H1 (cell line): Measurements from ENCODE around the gene PAIP2. TPM values are rescaled to one million over a fixed set of nuclear protein-coding genes. Genes with fewer than 3 reads are reported as not detected.

Source experiments
- CTCF ChIA-PET: fragments of 300-600 bp; sonication (Branson Sonifier 250); formaldehyde crosslinking; loops from one replicate; lab custom pipeline; 2021; ENCODE audit not compliant: partially characterized antibody; lab: Charles Lee
- POLR2A ChIA-PET: fragments of 300-600 bp; sonication (Branson Sonifier 250); formaldehyde crosslinking; loops from one replicate; lab custom pipeline; 2021; ENCODE audit warnings: inconsistent platforms; ENCODE audit not compliant: partially characterized antibody; lab: Charles Lee
- DNase-seq, 2 experiments: peaks; one replicate each; pipeline versions ENCODE4 v3.0.0 to v3.0.0-alpha.2; 2010 to 2022; ENCODE audit warnings: low spot score in 2 of 2, low read depth in 1 of 2, mixed read lengths in 1 of 2
- FAIRE-seq: peaks from 2 replicates; lab custom pipeline; 2011; peaks lifted over from hg19 to GRCh38; lab: Jason Lieb, UNC
- H2AFZ ChIP-seq: 2 replicates; pipeline ENCODE4 v1.8.1; 2012; ENCODE audit warnings: low read length, inconsistent platforms
- H2AK5ac ChIP-seq: 2 replicates; pipeline ENCODE4 v1.6.1; 2013; ENCODE audit warnings: low read depth, low read length
- H2BK120ac ChIP-seq: replicated peaks from 2 replicates; pipeline ENCODE3; 2013; ENCODE audit warnings: low read depth, low read length, inconsistent platforms
- H2BK12ac ChIP-seq: 2 replicates; pipeline ENCODE4 v1.6.1; 2013; ENCODE audit warnings: low read depth, low read length
- H2BK15ac ChIP-seq: 2 replicates; pipeline ENCODE4 v1.6.1; 2013; ENCODE audit warnings: low read length
- H2BK20ac ChIP-seq: 2 replicates; pipeline ENCODE4 v1.6.1; 2013; ENCODE audit warnings: low read length
- H2BK5ac ChIP-seq: 2 replicates; pipeline ENCODE4 v1.6.1; 2013; ENCODE audit warnings: low read depth, low read length
- H3K14ac ChIP-seq: 2 replicates; pipeline ENCODE4 v1.6.1; 2013; ENCODE audit warnings: inconsistent platforms; ENCODE audit not compliant: insufficient read length
- H3K18ac ChIP-seq: 2 replicates; pipeline ENCODE4 v1.6.1; 2013; ENCODE audit warnings: low read length; ENCODE audit errors: extremely low read depth
- H3K23ac ChIP-seq: 2 replicates; pipeline ENCODE4 v1.6.1; 2013; ENCODE audit warnings: inconsistent platforms; ENCODE audit not compliant: insufficient read length
- H3K23me2 ChIP-seq: 2 replicates; pipeline ENCODE4 v1.6.1; 2013; ENCODE audit warnings: low read depth, low read length
- H3K27ac ChIP-seq: 2 replicates; pipeline ENCODE4 v1.6.1; 2011; ENCODE audit warnings: low read depth, low read length, inconsistent platforms
- H3K27me3 ChIP-seq, 4 experiments: replicated peaks in 1 of 4; 1 replicate in 1 of 4; 2 replicates in 3 of 4; pipeline versions ENCODE4 v1.6.1 to v1.8.1; 2011 to 2013; ENCODE audit warnings: low read length in 3 of 4, mild to moderate bottlenecking in 3 of 4, inconsistent platforms in 2 of 4, mixed read lengths in 2 of 4, moderate library complexity in 1 of 4; ENCODE audit not compliant: control insufficient read depth in 3 of 4, insufficient read depth in 3 of 4; ENCODE audit errors: extremely low read depth in 1 of 4
- H3K36me3 ChIP-seq, 4 experiments: 2 replicates each; pipeline versions ENCODE4 v1.6.1 to v1.8.1; 2011 to 2013; ENCODE audit warnings: mild to moderate bottlenecking in 4 of 4, low read length in 3 of 4, moderate library complexity in 2 of 4, control low read depth in 1 of 4, inconsistent platforms in 1 of 4; ENCODE audit not compliant: insufficient read depth in 4 of 4, control insufficient read depth in 2 of 4
- H3K4ac ChIP-seq: replicated peaks from 2 replicates; pipeline ENCODE3; 2013; ENCODE audit warnings: low read length, low read depth, mixed read lengths, inconsistent platforms; ENCODE audit not compliant: insufficient read length
- H3K4me1 ChIP-seq, 4 experiments: replicated peaks in 1 of 4; 1 replicate in 1 of 4; 2 replicates in 3 of 4; pipeline versions ENCODE4 v1.6.1 to v1.8.1; 2011 to 2013; ENCODE audit warnings: low read length in 3 of 4, inconsistent platforms in 2 of 4, mixed read lengths in 1 of 4; ENCODE audit not compliant: insufficient read depth in 4 of 4, control insufficient read depth in 3 of 4
- H3K4me2 ChIP-seq, 2 experiments: 2 replicates each; pipeline versions ENCODE4 v1.6.1 to v1.8.1; 2011 to 2013; ENCODE audit warnings: low read depth in 2 of 2, low read length in 2 of 2, control low read depth in 1 of 2, inconsistent platforms in 1 of 2, mild to moderate bottlenecking in 1 of 2; ENCODE audit not compliant: insufficient read depth in 1 of 2
- H3K4me3 ChIP-seq, 4 experiments: fragments of 200-600, 300-600 bp in 1 of 4; sonication (generic), shearing (Covaris generic), sonication (Bioruptor Twin) in 1 of 4; 2 replicates each; pipeline versions ENCODE4 v1.5.1 to v1.8.1; 2011 to 2016; ENCODE audit warnings: low read length in 4 of 4, low read depth in 3 of 4, control low read depth in 2 of 4, inconsistent platforms in 2 of 4, mild to moderate bottlenecking in 2 of 4, mixed read lengths in 1 of 4, moderate library complexity in 1 of 4; ENCODE audit not compliant: insufficient read depth in 2 of 4; ENCODE audit errors: extremely low read depth in 1 of 4
- H3K56ac ChIP-seq: replicated peaks from 2 replicates; pipeline ENCODE3; 2013; ENCODE audit warnings: low read depth, mild to moderate bottlenecking, mixed read lengths, low read length, inconsistent platforms; ENCODE audit not compliant: insufficient read length
- H3K79me1 ChIP-seq: 2 replicates; pipeline ENCODE4 v1.6.1; 2013; ENCODE audit warnings: low read depth, low read length, control low read depth
- H3K79me2 ChIP-seq, 2 experiments: 2 replicates each; pipeline versions ENCODE4 v1.6.1 to v1.8.1; 2012 to 2013; ENCODE audit warnings: low read length in 2 of 2, mild to moderate bottlenecking in 2 of 2, inconsistent platforms in 1 of 2; ENCODE audit not compliant: insufficient read depth in 2 of 2, control insufficient read depth in 1 of 2
- H3K9ac ChIP-seq, 4 experiments: replicated peaks in 1 of 4; 1 replicate in 1 of 4; 2 replicates in 3 of 4; pipeline versions ENCODE4 v1.6.1 to v1.8.1; 2011 to 2013; ENCODE audit warnings: low read depth in 3 of 4, low read length in 3 of 4, control low read depth in 2 of 4, mild to moderate bottlenecking in 2 of 4, moderate library complexity in 2 of 4, inconsistent platforms in 1 of 4; ENCODE audit errors: extremely low read depth in 1 of 4
- H3K9me3 ChIP-seq, 2 experiments: 2 replicates each; pipeline versions ENCODE4 v1.6.1 to v1.8.1; 2012 to 2013; ENCODE audit warnings: mild to moderate bottlenecking in 2 of 2, moderate library complexity in 2 of 2, control low read depth in 1 of 2, inconsistent platforms in 1 of 2, low read depth in 1 of 2, low read length in 1 of 2, mixed read lengths in 1 of 2; ENCODE audit not compliant: insufficient read depth in 2 of 2
- H4K20me1 ChIP-seq, 2 experiments: replicated peaks in 1 of 2; 2 replicates each; pipeline versions ENCODE3 to v1.8.1; 2011 to 2013; ENCODE audit warnings: inconsistent platforms in 2 of 2, low read length in 2 of 2, mild to moderate bottlenecking in 1 of 2; ENCODE audit not compliant: insufficient read depth in 2 of 2, control insufficient read depth in 1 of 2
- H4K5ac ChIP-seq: 2 replicates; pipeline ENCODE4 v1.6.1; 2013; ENCODE audit warnings: low read length, low read depth, mixed read lengths, inconsistent platforms; ENCODE audit not compliant: insufficient read length
- H4K8ac ChIP-seq: 2 replicates; pipeline ENCODE4 v1.8.0; 2013; ENCODE audit warnings: mild to moderate bottlenecking, moderate library complexity, low read length, inconsistent platforms; ENCODE audit not compliant: insufficient read depth; ENCODE audit errors: extremely low read depth
- H4K91ac ChIP-seq: replicated peaks from 2 replicates; pipeline ENCODE3; 2013; ENCODE audit warnings: low read length, mixed read lengths, inconsistent platforms; ENCODE audit not compliant: insufficient read length
- BRCA1 ChIP-seq: IDR thresholded peaks from 2 replicates; pipeline ENCODE4 v1.6.1; 2012; ENCODE audit warnings: low read depth, low read length, improper control_type of control experiment
- CBX5 ChIP-seq: fragments of 300-800, 300-1000 bp; sonication (generic); IDR thresholded peaks from 2 replicates; pipeline ENCODE4 v1.7.1; 2016; ENCODE audit warnings: antibody characterized with exemption, low read length, low read depth
- KDM1A ChIP-seq: fragments of 200-600, 300-600 bp; sonication (generic); IDR thresholded peaks from 2 replicates; pipeline ENCODE4 v1.7.1; 2016; ENCODE audit warnings: mild to moderate bottlenecking, low read length, borderline replicate concordance
- NRF1 ChIP-seq: IDR thresholded peaks from 2 replicates; pipeline ENCODE4 v1.6.1; 2011; ENCODE audit warnings: mild to moderate bottlenecking, low read depth, low read length, improper control_type of control experiment
- POLR2AphosphoS5 ChIP-seq: IDR thresholded peaks from 2 replicates; pipeline ENCODE4 v1.6.1; 2011; ENCODE audit warnings: low read depth, low read length
- RAD21 ChIP-seq, 2 experiments: IDR thresholded peaks in 1 of 2; conservative IDR thresholded peaks in 1 of 2; 2 replicates each; pipeline ENCODE4 v1.6.1; 2011; ENCODE audit warnings: low read depth in 2 of 2, low read length in 2 of 2, improper control_type of control experiment in 1 of 2, inconsistent platforms in 1 of 2, mild to moderate bottlenecking in 1 of 2, moderate library complexity in 1 of 2
- RBBP5 ChIP-seq: IDR thresholded peaks from 2 replicates; pipeline ENCODE4 v1.7.1; 2012; ENCODE audit warnings: low read depth, mild to moderate bottlenecking, inconsistent platforms, low read length, moderate library complexity, borderline replicate concordance
- TAF7 ChIP-seq: optimal IDR thresholded peaks from 2 replicates; pipeline ENCODE3; 2011; ENCODE audit warnings: low read depth, mild to moderate bottlenecking, inconsistent platforms, low read length, moderate library complexity, borderline replicate concordance
- TBP ChIP-seq: IDR thresholded peaks from 2 replicates; pipeline ENCODE4 v1.6.1; 2011; ENCODE audit warnings: low read depth, low read length, improper control_type of control experiment
- YY1 ChIP-seq: IDR thresholded peaks from 2 replicates; pipeline ENCODE4 v1.6.1; 2011; ENCODE audit warnings: low read depth, mild to moderate bottlenecking, low read length
- WGBS, 2 experiments: shearing (Covaris generic) in 1 of 2; methylation state at CpG; one replicate each; pipeline versions ENCODE4 v1.1.6 to v1.1.7; 2013 to 2015; ENCODE audit warnings: low lambda C conversion rate in 2 of 2, mixed read lengths in 2 of 2, inconsistent platforms in 1 of 2, low coverage in 1 of 2, missing lambda C conversion rate in 1 of 2; ENCODE audit not compliant: insufficient replicate concordance in 2 of 2, insufficient coverage in 1 of 2, insufficient read length in 1 of 2; ENCODE audit errors: extremely low coverage in 1 of 2, missing lambda C conversion rate in 1 of 2; 5-methylcytosine and 5-hydroxymethylcytosine counted together
- polyA plus RNA-seq, 7 experiments: library from polyadenylated mRNA; depleted of rRNA in 3 of 7; stranded (reverse) in 5 of 7; unstranded in 2 of 7; fragments of >200 nt in 5 of 7; fragments of 200-250 nt in 2 of 7; gene quantifications; 1 replicate in 5 of 7; 2 replicates in 1 of 7; 4 replicates in 1 of 7; pipeline versions ENCODE4 v1.2.1 to v1.2.3, GENCODE V29; 2011 to 2013; ENCODE audit warnings: missing spikeins in 2 of 7, mixed read lengths in 2 of 7
- total RNA-seq: library from RNA; stranded (reverse); fragmentation: NEBNext Ultra II Directional; extraction: Animal tissue kit (Norgen Biotek cat#: 25700); gene quantifications from 2 replicates; pipeline ENCODE4 v1.2.1, GENCODE V29; 2021
- TF ChIP-seq, protein P1 (sequence below): IDR thresholded peaks from 2 replicates; pipeline ENCODE4 v1.6.1; 2011; ENCODE audit warnings: low read depth, mild to moderate bottlenecking, low read length; ENCODE audit not compliant: insufficient read depth

The PAIP2 gene
- total and polyA plus RNA-seq, 2 of the 8 experiments (the other 6 are each of a cell fraction or from before 2014, with no cell fraction given), result 87.6 to 162 TPM

DNA sequence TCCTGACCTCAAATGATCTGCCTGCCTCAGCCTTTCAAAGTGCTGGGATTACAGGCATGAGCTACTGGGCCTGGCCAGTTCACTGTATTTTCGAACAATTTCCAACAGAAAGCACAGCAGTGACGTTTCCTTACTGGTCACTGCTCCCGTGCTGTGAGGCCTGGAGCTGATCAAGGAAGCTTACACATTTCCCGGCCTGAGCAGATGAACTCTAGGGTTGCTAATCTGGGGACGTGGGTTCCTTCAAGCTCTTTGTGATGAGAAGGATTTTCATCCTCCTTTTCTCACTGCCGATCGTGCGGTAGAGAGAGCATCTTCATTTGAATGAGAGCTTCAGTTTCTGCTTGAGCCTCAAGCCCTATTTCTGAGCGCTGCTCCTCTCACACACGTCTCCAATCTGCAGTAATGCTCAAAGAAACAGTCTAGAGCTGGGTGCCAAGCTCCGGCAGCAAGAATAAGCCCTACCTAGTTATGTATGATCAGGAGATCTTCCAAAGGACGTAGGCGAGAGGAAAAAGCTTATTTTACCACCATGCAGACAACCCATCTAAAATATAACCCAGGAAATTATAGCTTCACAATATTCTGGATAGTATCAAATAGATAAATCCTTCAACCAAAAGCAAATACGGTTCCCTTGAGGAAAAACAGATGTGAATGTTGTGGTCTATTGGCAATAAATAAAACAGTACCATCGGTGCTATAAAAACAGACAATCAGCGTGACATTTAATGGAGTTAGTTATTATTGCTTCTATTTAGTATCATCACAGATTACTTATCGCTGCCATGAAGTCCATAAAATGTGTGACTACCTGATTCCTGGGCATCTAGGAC lies 69.6 kb downstream of the PAIP2 start:
- Histone ChIP-seq H3K4me1 (no peaks in the 10 kb centered on the region), H3K23ac (no peak overlapping the region), H3K9ac (no peak overlapping the region), H3K9me3 (no peaks in the 10 kb centered on the region), H2BK15ac (no peak overlapping the region), H4K20me1 (no peaks in the 10 kb centered on the region), H2BK5ac (no peak overlapping the region), H3K56ac (no peak overlapping the region), H3K79me1 (no peaks in the 10 kb centered on the region), H3K79me2 (no peaks in the 10 kb centered on the region), H2AK5ac (no peak overlapping the region), H3K4ac (no peak overlapping the region), H4K91ac (no peak overlapping the region), H4K5ac (no peak overlapping the region), H3K14ac (no peak overlapping the region), H2AFZ (no peak overlapping the region), H3K27ac (no peak overlapping the region), H2BK120ac (no peak overlapping the region), H2BK20ac (no peak overlapping the region), H3K18ac (no peak overlapping the region), H3K4me3 (no peak overlapping the region), H3K23me2 (no peaks in the 10 kb centered on the region), H2BK12ac (no peak overlapping the region), H3K27me3 (0 out of 7 replicates have a peak, but pooled peaks cover 0 to 4% (median 0%) of the 10 kb centered on the region in 4 experiments), H4K8ac (no peak overlapping the region), H3K4me2 (no peak overlapping the region), H3K36me3 (peaks cover 0 to 11% (median 3%) of the 10 kb centered on the region in 4 experiments; a peak in 4 of 8 replicates)
- DNase-seq (no peak), FAIRE-seq (no peak)
- ChIA-PET CTCF (interaction anchor here (0.6 to 8.2 kb wide), 9 partner anchors 9 to 107 kb away, joined by 3 to 69 read pairs (median 4); no protein-coding TSS in a partner anchor), POLR2A (interaction anchor here (0.6 to 1.5 kb wide), 7 partner anchors 10 to 150 kb away, joined by 3 to 6 read pairs (median 4); partner anchors contain the start of genes ECSCR, PROB1 and UBE2D2)
- 86% methylated on average over 17 of the region's 17 CpGs; no CpG with 5 or more reads in 1 of the 2 experiments for WGBS, 2 experiments
- TF ChIP-seq CBX5, result no peak
- no peak for TF ChIP-seq YY1
- TF ChIP-seq RAD21 (IDR thresholded peaks at IDR 0.05 in 1 of 2, conservative IDR thresholded peaks at IDR 0.05 in 1 of 2; ENCODE audit: low read depth in 2 of 2, low read length in 2 of 2), result no peak
- no peak for TF ChIP-seq TAF7
- no peak for TF ChIP-seq RBBP5
- TF ChIP-seq BRCA1, result no peak
- TF ChIP-seq, protein P1, sequence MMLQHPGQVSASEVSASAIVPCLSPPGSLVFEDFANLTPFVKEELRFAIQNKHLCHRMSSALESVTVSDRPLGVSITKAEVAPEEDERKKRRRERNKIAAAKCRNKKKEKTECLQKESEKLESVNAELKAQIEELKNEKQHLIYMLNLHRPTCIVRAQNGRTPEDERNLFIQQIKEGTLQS, result no peak
- TF ChIP-seq TBP, result no peak
- TF ChIP-seq POLR2AphosphoS5, result no peak
- TF ChIP-seq NRF1, result no peak
- no peak for TF ChIP-seq KDM1A
